Measurements from ENCODE around the gene ZNF792. TPM values are rescaled to one million over a fixed set of nuclear protein-coding genes. Genes with fewer than 3 reads are reported as not detected.

The ZNF792 gene
- polyA plus RNA-seq, 1 of the 3 experiments (the other 2 are of a cell fraction): 1.5 TPM

Other genes starting within 250 kb of the ZNF792 start
- gene ZNF181, start 230.0 kb downstream of the ZNF792 start, polyA plus RNA-seq (2012; rRNA removed): 7.9 and 8.1 TPM in 2 replicates
- gene ZNF599, start 191.0 kb downstream of the ZNF792 start, polyA plus RNA-seq (2012; rRNA removed): 17.9 and 18.5 TPM in 2 replicates
- gene ZNF30, start 37.3 kb downstream of the ZNF792 start, polyA plus RNA-seq (2012; rRNA removed): 1.7 and 2.8 TPM in 2 replicates
- gene GRAMD1A, start 36.1 kb upstream of the ZNF792 start, polyA plus RNA-seq (2012; rRNA removed): 64.6 and 81.9 TPM in 2 replicates
- 10.3 and 10.5 TPM in 2 replicates for gene SCN1B, start 66.2 kb upstream of the ZNF792 start, polyA plus RNA-seq (2012; rRNA removed)
- gene HPN, start 77.5 kb upstream of the ZNF792 start, polyA plus RNA-seq (2012; rRNA removed): 0.05 TPM in 1 of 2 replicates, not detected in the other
- gene FXYD3, start 151.6 kb upstream of the ZNF792 start, polyA plus RNA-seq (2012; rRNA removed): not detected in 2 replicates
- 0.05 and 0.15 TPM in 2 replicates for gene LGI4, start 170.8 kb upstream of the ZNF792 start, polyA plus RNA-seq (2012; rRNA removed)
- 0.12 TPM in 1 of 2 replicates, not detected in the other for gene FXYD1, start 174.6 kb upstream of the ZNF792 start, polyA plus RNA-seq (2012; rRNA removed)
- gene FXYD7, start 179.0 kb upstream of the ZNF792 start, polyA plus RNA-seq (2012; rRNA removed): 0.10 and 0.44 TPM in 2 replicates
- 107 and 195 TPM in 2 replicates for gene FXYD5, start 190.5 kb upstream of the ZNF792 start, polyA plus RNA-seq (2012; rRNA removed)

All from SK-N-SH (cell line).